Measurements from ENCODE around the gene DYRK1A.

DNA sequence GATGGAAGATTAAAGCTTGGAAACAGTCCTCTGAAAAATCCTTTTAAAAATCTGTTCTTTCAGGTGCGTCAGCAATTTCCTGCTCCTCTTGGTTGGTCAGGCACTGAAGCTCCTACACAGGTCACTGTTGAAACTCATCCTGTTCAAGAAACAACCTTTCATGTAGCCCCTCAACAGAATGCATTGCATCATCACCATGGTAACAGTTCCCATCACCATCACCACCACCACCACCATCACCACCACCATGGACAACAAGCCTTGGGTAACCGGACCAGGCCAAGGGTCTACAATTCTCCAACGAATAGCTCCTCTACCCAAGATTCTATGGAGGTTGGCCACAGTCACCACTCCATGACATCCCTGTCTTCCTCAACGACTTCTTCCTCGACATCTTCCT, 145.3 kb downstream of the DYRK1A start:
- TF ChIP-seq, protein P1, sequence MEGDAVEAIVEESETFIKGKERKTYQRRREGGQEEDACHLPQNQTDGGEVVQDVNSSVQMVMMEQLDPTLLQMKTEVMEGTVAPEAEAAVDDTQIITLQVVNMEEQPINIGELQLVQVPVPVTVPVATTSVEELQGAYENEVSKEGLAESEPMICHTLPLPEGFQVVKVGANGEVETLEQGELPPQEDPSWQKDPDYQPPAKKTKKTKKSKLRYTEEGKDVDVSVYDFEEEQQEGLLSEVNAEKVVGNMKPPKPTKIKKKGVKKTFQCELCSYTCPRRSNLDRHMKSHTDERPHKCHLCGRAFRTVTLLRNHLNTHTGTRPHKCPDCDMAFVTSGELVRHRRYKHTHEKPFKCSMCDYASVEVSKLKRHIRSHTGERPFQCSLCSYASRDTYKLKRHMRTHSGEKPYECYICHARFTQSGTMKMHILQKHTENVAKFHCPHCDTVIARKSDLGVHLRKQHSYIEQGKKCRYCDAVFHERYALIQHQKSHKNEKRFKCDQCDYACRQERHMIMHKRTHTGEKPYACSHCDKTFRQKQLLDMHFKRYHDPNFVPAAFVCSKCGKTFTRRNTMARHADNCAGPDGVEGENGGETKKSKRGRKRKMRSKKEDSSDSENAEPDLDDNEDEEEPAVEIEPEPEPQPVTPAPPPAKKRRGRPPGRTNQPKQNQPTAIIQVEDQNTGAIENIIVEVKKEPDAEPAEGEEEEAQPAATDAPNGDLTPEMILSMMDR (IDR thresholded peaks at IDR 0.05; ENCODE audit: insufficient read depth, low read length, poor library complexity, severe bottlenecking): no peak
- no peak for TF ChIP-seq EZH2phosphoT487 (conservative IDR thresholded peaks at IDR 0.05; ENCODE audit: low read length)
